ENCODE measurements around the gene ITPKB.

ITPKB gene

DNA sequence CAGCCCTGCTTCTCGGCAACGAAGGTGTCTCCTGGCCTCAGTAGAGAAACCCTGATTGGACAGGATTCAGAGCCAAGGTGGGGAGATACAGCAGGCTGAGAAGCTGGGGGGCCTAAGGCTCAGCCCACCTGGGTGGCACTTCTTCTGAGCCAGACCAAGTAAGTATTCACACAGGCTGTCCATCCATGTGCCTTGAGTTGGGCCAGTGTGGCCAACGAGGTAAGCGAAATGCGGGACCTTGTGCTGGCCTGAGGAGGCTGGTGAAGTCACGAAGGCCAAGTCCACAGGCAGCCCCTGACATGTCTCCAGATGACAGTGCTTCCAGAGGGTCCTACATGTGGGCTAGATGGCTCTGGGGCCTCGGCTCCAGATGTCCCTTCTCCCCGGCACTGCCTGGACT, 91.4 kb downstream of the ITPKB start:
- Histone ChIP-seq H3K27ac (no peak overlapping the region), H3K9me3 (ENCODE audit: severe bottlenecking) (no peaks in the 10 kb centered on the region), H3K36me3 (no peaks in the 10 kb centered on the region), H3K27me3 (ENCODE audit: insufficient read depth, low read depth, severe bottlenecking) (no peaks in the 10 kb centered on the region), H3K4me3 (ENCODE audit: low read depth, low read length) (no peak overlapping the region)
- DNase-seq, result no peak
- no peak for TF ChIP-seq CTCF (IDR thresholded peaks at IDR 0.05; ENCODE audit: low read depth, low read length)

DNA sequence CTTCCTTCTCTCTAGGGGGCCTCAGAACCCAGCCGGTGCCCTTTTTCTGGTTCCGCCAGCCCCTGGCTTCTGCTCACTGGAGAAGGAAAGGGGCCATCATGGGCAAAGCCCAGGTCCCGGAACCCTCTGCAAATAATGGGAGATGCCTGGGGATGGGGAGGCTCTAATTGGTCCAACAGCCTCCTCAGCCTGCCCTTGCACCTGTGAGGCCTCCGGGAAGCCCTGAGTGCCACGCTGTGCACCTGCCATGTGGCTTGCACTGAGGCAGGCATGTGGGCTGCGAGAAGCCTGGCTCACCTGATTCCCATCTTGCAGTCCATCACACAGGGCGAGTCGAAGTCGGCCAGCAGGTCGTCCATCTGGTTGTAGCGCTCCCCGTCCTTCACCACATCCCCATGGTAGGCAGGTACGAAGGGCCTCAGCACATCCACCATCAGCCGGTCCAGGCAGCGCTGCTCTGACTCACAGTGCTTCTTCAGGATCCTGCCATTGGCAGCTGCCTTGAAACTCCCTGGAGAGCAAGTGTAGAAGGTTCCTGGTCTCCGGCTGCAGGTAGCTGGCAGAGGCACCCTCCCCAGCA, 92.1 kb downstream of the ITPKB start:
- DNase-seq, result no peak
- Histone ChIP-seq H3K9me3 (ENCODE audit: severe bottlenecking) (no peaks in the 10 kb centered on the region), H3K27me3 (ENCODE audit: insufficient read depth, low read depth, severe bottlenecking) (no peaks in the 10 kb centered on the region), H3K36me3 (no peaks in the 10 kb centered on the region), H3K27ac (no peak overlapping the region), H3K4me3 (ENCODE audit: low read depth, low read length) (no peak overlapping the region)
- no peak for TF ChIP-seq CTCF (IDR thresholded peaks at IDR 0.05; ENCODE audit: low read depth, low read length)

- TF ChIP-seq CTCF (IDR thresholded peaks at IDR 0.05; ENCODE audit: low read depth, low read length), result no peak
Measured at GRCh38 chr1:226646026-226646869, 92.8 kb downstream of the ITPKB start.

GRCh38 chr1:226645279-226645976, 93.7 kb downstream of the ITPKB start:
- Histone ChIP-seq H3K27ac (peak overlapping the region; percentile 56), H3K36me3 (no peaks in the 10 kb centered on the region), H3K4me3 (ENCODE audit: low read depth, low read length) (no peak overlapping the region), H3K27me3 (ENCODE audit: insufficient read depth, low read depth, severe bottlenecking) (no peaks in the 10 kb centered on the region), H3K9me3 (ENCODE audit: severe bottlenecking) (no peaks in the 10 kb centered on the region)
- DNase-seq, result no peak
- TF ChIP-seq CTCF (IDR thresholded peaks at IDR 0.05; ENCODE audit: low read depth, low read length), result no peak

More at GRCh38 chr1:226646026-226646869, 92.8 kb downstream of the ITPKB start:
- Histone ChIP-seq H3K36me3 (no peaks in the 10 kb centered on the region), H3K27me3 (ENCODE audit: insufficient read depth, low read depth, severe bottlenecking) (no peaks in the 10 kb centered on the region), H3K9me3 (ENCODE audit: severe bottlenecking) (no peaks in the 10 kb centered on the region), H3K27ac (peak overlapping the region; percentile 37), H3K4me3 (ENCODE audit: low read depth, low read length) (no peak overlapping the region)
- DNase-seq, result peak; percentile 65

DNA sequence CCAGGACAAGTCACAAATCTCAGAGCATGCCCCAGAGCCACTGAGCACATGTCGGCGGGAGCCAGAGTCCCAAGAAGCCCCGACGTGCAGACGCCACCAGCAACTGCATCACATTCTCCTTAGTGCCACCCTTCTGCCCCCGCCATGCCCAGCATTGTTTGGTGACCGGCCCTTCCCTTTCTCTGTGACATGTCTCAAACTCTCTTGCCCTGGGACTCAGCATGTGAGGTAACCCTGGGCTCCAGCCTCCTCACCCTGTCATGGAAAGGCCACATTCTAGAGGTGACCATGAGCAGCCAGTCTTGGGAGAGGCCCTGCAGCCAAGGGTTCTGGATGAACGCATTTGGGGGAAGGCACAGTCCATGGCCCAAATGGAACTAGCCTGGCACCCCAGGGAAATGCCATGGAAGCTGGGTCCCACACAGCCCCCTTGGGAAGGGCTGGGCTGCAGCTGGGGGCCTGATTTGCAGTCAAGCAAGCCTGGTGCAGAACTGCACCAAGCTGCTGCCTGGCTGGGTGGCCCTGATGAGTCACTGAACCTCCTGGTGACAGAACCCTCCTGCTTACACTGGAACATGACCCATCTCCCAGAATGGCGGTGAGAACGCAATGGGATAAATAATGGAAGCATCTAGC, 94.4 kb downstream of the ITPKB start:
- Histone ChIP-seq H3K9me3 (ENCODE audit: severe bottlenecking) (no peaks in the 10 kb centered on the region), H3K36me3 (no peaks in the 10 kb centered on the region), H3K4me3 (ENCODE audit: low read depth, low read length) (no peak overlapping the region), H3K27me3 (ENCODE audit: insufficient read depth, low read depth, severe bottlenecking) (no peaks in the 10 kb centered on the region), H3K27ac (no peak overlapping the region)
- no peak for TF ChIP-seq CTCF (IDR thresholded peaks at IDR 0.05; ENCODE audit: low read depth, low read length)
- DNase-seq, result no peak

Measured in WERI-Rb-1 (cell line).